Small intestine (tissue), 7 donors: ENCODE data around the gene SEZ6L. TPM values are rescaled to one million over a fixed set of nuclear protein-coding genes. Genes with fewer than 3 reads are reported as not detected.

Experiments used
- DNase-seq, 2 donors: peaks; one replicate each; pipeline versions ENCODE4 v3.0.0 to v3.0.0-alpha.2; 2013
- FAIRE-seq: peaks from 2 replicates; lab custom pipeline; 2012; peaks lifted over from hg19 to GRCh38; lab: Jason Lieb, UNC
- H3K27ac ChIP-seq, 3 donors: one replicate each; pipeline ENCODE4 v1.5.1; 2013; ENCODE audit warnings: low read length in 2 of 3, mild to moderate bottlenecking in 2 of 3, control low read depth in 1 of 3, inconsistent platforms in 1 of 3, low read depth in 1 of 3, moderate library complexity in 1 of 3
- H3K27me3 ChIP-seq, 3 donors: one replicate each; pipeline ENCODE4 v1.6.1; 2013; ENCODE audit warnings: low read length in 3 of 3, inconsistent platforms in 1 of 3; ENCODE audit not compliant: control insufficient read depth in 3 of 3, insufficient read depth in 3 of 3
- H3K36me3 ChIP-seq, 3 donors: one replicate each; pipeline ENCODE4 v1.6.1; 2013; ENCODE audit warnings: low read length in 3 of 3, inconsistent platforms in 1 of 3, low read depth in 1 of 3, mild to moderate bottlenecking in 1 of 3, moderate library complexity in 1 of 3; ENCODE audit not compliant: control insufficient read depth in 3 of 3, insufficient read depth in 2 of 3
- H3K4me1 ChIP-seq, 3 donors: one replicate each; pipeline ENCODE4 v1.6.1; 2013; ENCODE audit warnings: low read length in 2 of 3, inconsistent platforms in 1 of 3, low read depth in 1 of 3, mild to moderate bottlenecking in 1 of 3, moderate library complexity in 1 of 3; ENCODE audit not compliant: control insufficient read depth in 3 of 3, insufficient read depth in 2 of 3
- H3K4me3 ChIP-seq, 3 donors: one replicate each; pipeline ENCODE4 v1.5.1; 2013; ENCODE audit warnings: low read length in 3 of 3, control low read depth in 1 of 3, inconsistent platforms in 1 of 3, low read depth in 1 of 3, mild to moderate bottlenecking in 1 of 3, moderate library complexity in 1 of 3
- H3K9me3 ChIP-seq, 2 donors: one replicate each; pipeline ENCODE4 v1.6.1; 2013; ENCODE audit warnings: low read depth in 1 of 2, low read length in 1 of 2; ENCODE audit not compliant: control insufficient read depth in 2 of 2, insufficient read depth in 1 of 2
- WGBS, 3 donors: extraction: QIAGEN DNeasy Blood & Tissue Kit; methylation state at CpG; one replicate each; pipeline ENCODE4 v1.1.7; 2013; 5-methylcytosine and 5-hydroxymethylcytosine counted together
- polyA plus RNA-seq, 4 donors: library from polyadenylated mRNA; stranded (reverse) in 3 of 4; unstranded in 1 of 4; fragments of 200-250 nt in 3 of 4; fragments of 120-200 nt in 1 of 4; gene quantifications; one replicate each; pipeline versions ENCODE4 v1.2.1 to v1.2.3, GENCODE V29; 2013
- donor health status: healthy with polysubstance abuse.
- donor health status: control.
- donor health status: control.
- donor health status: Bipolar disorder and iron deficiency.
- donor health status: healthy.

Gene SEZ6L
- polyA plus RNA-seq, 4 donors = 0.25 to 0.91 TPM; not detected in 2

DNA sequence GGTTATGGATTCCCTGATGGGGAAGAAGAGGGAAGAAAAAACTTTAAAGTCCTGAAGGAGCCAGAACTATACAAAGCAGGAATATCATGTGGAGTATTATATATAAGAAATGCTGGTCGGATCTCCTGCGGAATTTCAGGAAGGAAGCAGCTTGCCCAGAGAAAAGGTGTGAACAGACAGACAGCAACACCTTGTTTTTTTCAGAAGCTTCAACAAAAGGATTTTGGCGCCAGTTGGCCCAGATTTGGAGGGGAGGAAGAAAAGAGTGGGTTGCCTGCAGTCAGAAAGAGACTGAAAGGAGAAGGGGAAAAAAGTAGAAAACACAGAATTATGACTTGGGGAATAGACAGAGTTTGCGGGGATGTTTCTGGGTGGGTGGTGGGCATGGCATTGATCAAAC, 45.2 kb downstream of the SEZ6L start:
- 64 to 75% (median 73%) methylated on average over 4 of the region's 4 CpGs for WGBS, 3 donors
- Histone ChIP-seq H3K4me1 (no peaks in the 10 kb centered on the region), H3K27ac (no peak overlapping the region), H3K4me3 (no peak overlapping the region), H3K9me3 (no peaks in the 10 kb centered on the region), H3K36me3 (no peaks in the 10 kb centered on the region), H3K27me3 (no peaks in the 10 kb centered on the region)
- FAIRE-seq (no peak), DNase-seq (no peak)

DNA sequence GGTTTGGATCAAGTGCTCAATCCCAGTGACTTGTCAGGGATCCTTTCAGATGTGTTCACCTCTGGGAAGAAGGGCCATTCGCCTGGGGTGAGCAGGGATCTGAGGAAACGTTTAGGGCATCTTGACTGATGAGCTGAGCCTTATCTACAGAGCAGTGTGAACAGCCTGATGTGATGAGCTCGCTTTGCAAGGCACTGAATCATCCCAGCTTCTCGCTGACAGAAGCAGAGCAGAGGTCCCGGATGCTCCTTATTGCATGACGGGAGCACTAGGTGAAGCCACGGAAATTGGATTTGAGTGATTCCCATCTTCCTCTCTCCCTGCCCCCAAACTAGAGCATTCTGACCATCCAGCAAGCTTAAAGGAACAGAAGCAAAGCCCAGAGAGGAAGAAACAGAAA, 46.5 kb downstream of the SEZ6L start:
- WGBS, 3 donors = 23 to 33% (median 30%) methylated on average over 7 of the region's 7 CpGs

DNA sequence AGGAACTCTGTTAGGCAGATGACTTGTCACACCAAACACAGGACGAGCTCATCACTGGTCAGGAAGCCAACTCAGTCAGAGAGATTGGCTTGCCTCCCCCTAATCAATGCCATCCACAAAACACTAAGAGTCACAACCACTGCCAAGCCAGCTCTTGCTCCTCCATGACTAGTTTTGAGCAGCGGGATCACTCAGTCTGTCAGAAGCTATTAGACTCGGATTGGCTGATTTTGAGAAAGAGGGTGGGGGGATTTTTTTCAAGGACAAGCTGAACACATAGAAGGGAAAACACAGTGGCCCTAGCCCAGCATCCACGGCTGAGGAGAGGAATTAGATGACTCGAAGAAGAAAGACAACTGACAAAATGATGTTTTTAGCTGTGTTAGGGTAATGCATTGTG, 55.9 kb downstream of the SEZ6L start:
- Histone ChIP-seq H3K4me3 (no peak overlapping the region), H3K36me3 (no peaks in the 10 kb centered on the region), H3K27ac (no peak overlapping the region), H3K27me3 (no peaks in the 10 kb centered on the region), H3K4me1 (no peaks in the 10 kb centered on the region), H3K9me3 (no peaks in the 10 kb centered on the region)
- no peak for DNase-seq
- WGBS, 3 donors = 50 to 58% (median 54%) methylated on average over 5 of the region's 5 CpGs
- no peak for FAIRE-seq

More for the DNA sequence above, 46.5 kb downstream of the SEZ6L start:
- H3K4me3 ChIP-seq = no peak overlapping the region
- no peak overlapping the region for H3K27ac ChIP-seq
- FAIRE-seq (no peak), DNase-seq (no peak)
- H3K27me3 ChIP-seq = no peaks in the 10 kb centered on the region
- no peaks in the 10 kb centered on the region for H3K9me3 ChIP-seq
- H3K4me1 ChIP-seq = no peaks in the 10 kb centered on the region
- H3K36me3 ChIP-seq = no peaks in the 10 kb centered on the region

DNA sequence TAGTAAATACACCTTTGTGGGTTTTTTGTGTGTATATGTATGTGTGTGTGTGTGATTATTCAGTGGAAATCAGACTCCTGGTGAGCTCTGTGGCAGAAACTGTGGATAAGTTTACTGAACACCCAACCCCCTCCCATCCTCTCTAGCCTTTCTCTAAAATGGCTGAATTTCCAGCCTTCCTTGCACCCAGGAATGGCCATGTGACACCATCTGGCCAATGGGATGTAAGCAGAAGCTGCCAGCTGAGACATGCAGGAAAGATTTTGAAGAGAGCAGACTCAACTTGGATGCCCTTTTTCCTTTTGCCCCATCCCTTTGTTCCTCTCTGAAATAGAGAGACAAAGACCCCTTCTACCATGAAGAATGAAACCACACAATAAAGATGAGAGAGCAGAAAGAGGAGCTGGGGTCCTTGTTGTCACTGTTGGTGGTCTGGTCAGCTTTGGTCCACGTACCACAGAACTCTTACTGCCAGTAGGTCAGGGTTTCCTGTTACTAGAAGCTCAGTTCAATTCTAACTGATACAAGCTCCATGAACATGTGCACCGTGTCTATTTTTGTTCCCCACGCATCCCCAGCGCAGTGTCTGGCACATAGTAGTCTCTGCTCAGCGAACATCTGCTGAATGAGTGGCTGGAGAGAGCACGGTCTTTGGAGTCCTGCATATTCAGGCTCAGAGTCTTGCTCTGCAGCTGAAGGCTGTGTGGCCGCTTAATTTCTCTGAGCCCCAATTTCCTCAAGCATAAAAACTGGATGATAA, 57.5 kb downstream of the SEZ6L start:
- FAIRE-seq = no peak
- no peak overlapping the region for H3K4me3 ChIP-seq
- no peaks in the 10 kb centered on the region for H3K4me1 ChIP-seq
- no peaks in the 10 kb centered on the region for H3K27me3 ChIP-seq
- no peak for DNase-seq
- no peak overlapping the region for H3K27ac ChIP-seq
- WGBS, 3 donors = 77 to 83% (median 78%) methylated on average over 7 of the region's 7 CpGs
- no peaks in the 10 kb centered on the region for H3K36me3 ChIP-seq
- no peaks in the 10 kb centered on the region for H3K9me3 ChIP-seq

DNA sequence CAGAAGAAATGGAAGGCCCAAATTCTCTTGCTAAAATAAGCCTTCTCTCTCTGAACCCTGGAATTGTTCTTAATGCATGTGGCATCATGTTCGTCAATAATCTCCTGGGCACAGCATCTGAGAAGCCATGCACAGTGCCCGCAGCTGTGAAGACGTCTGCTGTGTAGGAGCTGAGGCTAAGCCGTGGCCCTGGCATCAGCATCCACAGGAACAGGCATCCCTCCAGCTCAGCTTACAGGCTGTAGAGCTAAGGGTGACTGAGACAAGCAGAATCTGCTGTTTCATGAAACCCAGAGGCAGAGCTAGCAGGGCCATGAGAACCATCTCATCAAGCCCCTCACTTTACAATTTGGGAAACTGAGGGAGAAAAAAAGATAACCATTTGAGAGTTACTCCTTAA, 60.6 kb downstream of the SEZ6L start:
- no peaks in the 10 kb centered on the region for H3K9me3 ChIP-seq
- WGBS, 3 donors = 78 to 85% (median 84%) methylated on average over 4 of the region's 4 CpGs
- H3K4me3 ChIP-seq = no peak overlapping the region
- H3K27me3 ChIP-seq = no peaks in the 10 kb centered on the region
- H3K27ac ChIP-seq = no peak overlapping the region
- H3K36me3 ChIP-seq = no peaks in the 10 kb centered on the region
- H3K4me1 ChIP-seq = no peaks in the 10 kb centered on the region
- FAIRE-seq = no peak
- no peak for DNase-seq

DNA sequence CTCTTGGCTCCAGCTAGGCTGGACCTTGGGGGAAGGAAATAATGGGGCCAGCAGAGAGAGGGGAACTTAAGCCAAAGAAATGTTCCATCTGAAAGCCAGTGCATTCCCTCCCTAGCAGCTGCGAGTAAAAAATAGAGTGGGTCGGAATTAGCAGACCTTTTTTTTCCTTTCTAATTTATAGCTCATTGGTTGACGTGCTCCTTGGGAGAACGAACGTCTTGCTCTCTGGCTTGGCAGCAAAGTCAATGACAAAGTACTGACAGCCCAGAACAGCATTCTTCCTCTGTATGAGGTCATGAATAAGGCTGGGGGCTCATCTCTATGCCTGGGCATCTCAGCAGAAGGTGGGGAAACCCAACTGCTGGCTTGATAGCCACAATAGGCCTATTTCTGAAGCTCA, 65.0 kb downstream of the SEZ6L start:
- Histone ChIP-seq H3K36me3 (no peaks in the 10 kb centered on the region), H3K27me3 (peaks cover 0 to 1% (median 0%) of the 10 kb centered on the region in 3 donors), H3K9me3 (no peaks in the 10 kb centered on the region), H3K4me3 (no peak overlapping the region), H3K27ac (no peak overlapping the region), H3K4me1 (no peaks in the 10 kb centered on the region)
- no peak for FAIRE-seq
- no peak for DNase-seq
- WGBS, 3 donors = 48 to 55% (median 50%) methylated on average over 5 of the region's 5 CpGs

DNA sequence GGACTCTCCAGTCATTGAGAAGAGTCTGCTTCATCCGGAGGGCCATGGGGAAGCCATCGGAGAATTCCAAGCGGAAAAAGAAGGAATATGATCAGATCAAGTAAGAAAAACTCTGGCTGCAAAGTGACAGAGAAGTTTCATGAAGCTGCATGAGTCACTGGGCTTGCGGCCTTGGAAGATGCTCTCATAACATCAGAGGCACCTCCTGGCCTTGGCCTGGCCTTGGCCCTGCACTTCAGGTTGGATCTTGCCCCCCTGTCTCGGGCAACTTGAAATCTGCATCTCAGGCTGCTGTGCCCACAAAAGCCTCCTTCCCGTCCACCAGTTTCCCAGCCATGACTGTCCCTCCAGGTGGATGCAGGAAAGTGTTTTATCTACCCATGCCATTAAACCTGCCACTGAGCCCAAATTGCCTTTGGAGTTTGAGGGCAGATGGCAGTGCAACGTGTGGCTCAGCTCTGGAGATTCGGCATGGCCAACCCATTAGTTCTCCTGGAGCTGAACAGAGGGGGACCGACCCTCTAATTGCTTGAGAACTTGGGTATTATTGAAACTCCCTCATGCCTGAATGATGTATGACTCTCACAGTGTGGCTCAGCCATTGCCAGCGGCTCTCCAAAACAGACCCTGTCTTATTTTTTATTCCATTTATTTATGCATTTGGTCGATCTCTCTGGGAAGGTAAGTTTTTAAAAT, 66.7 kb downstream of the SEZ6L start:
- Histone ChIP-seq H3K36me3 (no peaks in the 10 kb centered on the region), H3K27me3 (peaks cover 0 to 1% (median 0%) of the 10 kb centered on the region in 3 donors), H3K9me3 (no peaks in the 10 kb centered on the region), H3K4me3 (no peak overlapping the region), H3K4me1 (no peaks in the 10 kb centered on the region), H3K27ac (no peak overlapping the region)
- WGBS, 3 donors = 70 to 83% (median 76%) methylated on average over 11 of the region's 11 CpGs
- DNase-seq (no peak), FAIRE-seq (no peak)

DNA sequence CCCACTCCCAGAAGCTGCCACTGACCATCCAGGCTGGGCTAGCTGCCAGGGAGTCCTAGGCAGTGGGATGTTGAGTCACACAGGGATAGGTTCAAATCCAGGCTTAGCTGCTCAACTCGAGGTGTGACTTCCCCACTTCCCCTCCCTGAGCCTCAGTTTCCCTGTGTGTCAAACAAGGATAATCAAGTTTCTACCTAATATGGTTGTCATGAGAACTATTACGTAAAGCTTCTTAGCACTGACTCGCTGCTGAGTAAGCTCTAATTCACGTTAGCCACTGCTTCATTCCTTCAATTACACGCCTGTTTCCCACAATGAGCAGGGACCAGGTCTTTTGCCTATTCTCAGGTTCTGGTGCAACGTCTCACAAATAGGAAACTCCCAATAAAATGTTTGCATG, 67.7 kb downstream of the SEZ6L start:
- WGBS, 3 donors = 67 to 70% (median 69%) methylated on average over 6 of the region's 6 CpGs
- Histone ChIP-seq H3K27ac (no peak overlapping the region), H3K36me3 (no peaks in the 10 kb centered on the region), H3K4me1 (no peaks in the 10 kb centered on the region), H3K9me3 (no peaks in the 10 kb centered on the region), H3K4me3 (no peak overlapping the region), H3K27me3 (peaks cover 0 to 1% (median 0%) of the 10 kb centered on the region in 3 donors)
- FAIRE-seq (no peak), DNase-seq (no peak)
